Memory B cell (primary cell): ENCODE results near the gene HMGCLL1.

ENCODE experiments used
- ATAC-seq: fragments of 150-1000 bp; cut with Tn5 transposase; 2 replicates; pipeline ENCODE4 v1.10.0; 2021; ENCODE audit warnings: low read depth, mild to moderate bottlenecking, moderate library complexity
- DNase-seq, 2 donors: peaks; one replicate each; pipeline ENCODE4 v3.0.0; 2022; ENCODE audit warnings: low spot score in 2 of 2
- H3K27ac Mint-ChIP-seq: one replicate; pipeline ENCODE4 v1.8.0; 2022; ENCODE audit warnings: mild to moderate bottlenecking, moderate library complexity, mixed read lengths
- H3K27me3 Mint-ChIP-seq: one replicate; pipeline ENCODE4 v1.8.0; 2022; ENCODE audit warnings: mixed read lengths
- H3K36me3 Mint-ChIP-seq: one replicate; pipeline ENCODE4 v1.8.0; 2022; ENCODE audit warnings: mild to moderate bottlenecking, mixed read lengths
- H3K4me1 Mint-ChIP-seq: one replicate; pipeline ENCODE4 v1.8.0; 2022; ENCODE audit warnings: mixed read lengths
- H3K4me3 Mint-ChIP-seq: one replicate; pipeline ENCODE4 v1.8.0; 2022; ENCODE audit warnings: mild to moderate bottlenecking, moderate library complexity, mixed read lengths
- H3K9me3 Mint-ChIP-seq: one replicate; pipeline ENCODE4 v1.8.0; 2022; ENCODE audit warnings: mixed read lengths

HMGCLL1 gene

DNA sequence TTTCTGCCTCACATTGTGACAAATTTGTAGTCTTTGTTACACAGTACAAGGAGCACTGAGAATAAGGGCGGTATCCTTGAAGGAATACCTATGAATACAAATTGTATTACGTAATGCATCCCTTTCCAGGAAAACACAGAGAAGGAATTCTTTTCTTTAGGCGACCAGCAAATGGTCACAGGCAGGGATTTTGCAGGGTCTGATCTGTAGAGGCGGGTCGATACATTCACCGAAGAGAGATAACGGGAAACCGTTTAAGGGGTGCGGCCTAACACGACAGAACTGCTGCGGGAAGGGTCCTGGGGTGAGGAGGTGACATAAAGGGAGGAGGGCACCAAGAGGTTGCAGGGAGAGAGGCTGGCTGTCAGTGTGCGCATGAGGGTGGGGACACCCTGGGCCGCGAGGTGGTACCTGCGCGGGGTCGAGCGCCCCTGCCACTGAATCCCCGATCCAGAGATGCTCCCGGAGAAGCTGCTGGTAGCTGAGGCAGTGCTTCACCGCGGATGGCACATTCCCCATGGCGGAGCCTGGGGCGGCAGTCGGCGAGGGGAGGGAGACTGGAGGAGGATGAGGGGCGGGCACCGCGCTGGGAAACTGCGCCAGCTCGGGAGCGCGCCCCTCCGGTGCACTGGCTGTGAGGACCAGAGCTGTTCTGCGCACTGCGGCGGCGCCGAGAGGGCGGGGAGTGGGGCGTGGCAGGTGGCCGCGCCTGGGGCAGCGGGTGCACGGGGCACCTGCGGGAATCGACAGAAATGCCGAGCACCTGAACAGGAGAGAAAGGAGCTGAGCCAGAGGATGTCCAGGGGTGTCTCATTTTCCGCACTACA, at the start of gene HMGCLL1:
Gene HMGCLL1 (minus strand): TSS at position 656 of the 827 bp plus-strand sequence. CDS start 137 bp downstream, at position 519.
- DNase-seq (no peak), ATAC-seq (no peak)
- Mint-ChIP-seq H3K27me3 (no peaks in the 10 kb centered on the region), H3K36me3 (no peaks in the 10 kb centered on the region), H3K9me3 (peaks cover 12% of the 10 kb centered on the region), H3K27ac (no peak within 1 kb of the TSS), H3K4me3 (no peak within 1 kb of the TSS), H3K4me1 (no peaks in the 10 kb centered on the region)

DNA sequence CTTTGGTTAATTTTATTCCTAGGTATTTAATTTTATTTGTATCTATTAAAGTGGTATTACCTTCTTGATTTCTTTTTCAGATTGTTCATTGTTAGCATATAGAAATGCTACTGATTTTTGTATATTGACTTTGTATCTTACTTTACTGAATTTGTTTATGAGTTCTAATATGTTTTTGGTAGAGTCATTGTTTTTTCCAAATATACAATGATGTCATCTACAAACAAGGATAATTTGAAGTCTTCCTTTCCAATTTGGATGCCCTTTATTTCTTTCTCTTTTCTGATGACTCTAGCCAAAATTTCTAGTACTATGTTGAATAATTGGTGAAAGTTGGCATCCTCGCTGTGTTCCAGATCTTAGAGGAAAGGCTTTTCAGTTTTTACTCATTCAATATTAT, 43.0 kb upstream of the HMGCLL1 start:
- DNase-seq (no peak), ATAC-seq (no peak)
- H3K36me3 Mint-ChIP-seq, result no peaks in the 10 kb centered on the region
- no peak overlapping the region for H3K4me3 Mint-ChIP-seq
- H3K27ac Mint-ChIP-seq, result no peak overlapping the region
- peaks cover 11% of the 10 kb centered on the region for H3K9me3 Mint-ChIP-seq
- H3K27me3 Mint-ChIP-seq, result no peaks in the 10 kb centered on the region
- H3K4me1 Mint-ChIP-seq, result no peaks in the 10 kb centered on the region

DNA sequence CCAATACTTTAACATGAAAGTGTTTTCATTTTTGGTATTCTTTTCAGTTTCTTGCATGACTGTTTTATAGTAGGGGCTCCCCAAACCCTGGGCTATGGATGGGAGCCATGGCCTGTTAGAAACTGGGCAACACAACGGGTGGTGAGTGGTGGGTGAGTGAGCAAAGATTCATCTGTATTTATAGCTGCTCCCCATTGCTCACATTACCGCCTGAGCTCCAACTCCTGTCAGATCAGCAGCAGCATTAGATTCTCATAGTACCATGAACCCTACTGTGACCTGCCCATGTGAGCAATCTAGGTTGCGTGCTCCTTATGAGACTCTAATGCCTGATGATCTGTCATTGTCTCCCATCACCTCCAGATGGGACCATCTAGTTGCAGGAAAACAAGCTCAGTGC, 42.3 kb upstream of the HMGCLL1 start:
- Mint-ChIP-seq H3K27ac (no peak overlapping the region), H3K36me3 (no peaks in the 10 kb centered on the region), H3K9me3 (peaks cover 8% of the 10 kb centered on the region), H3K27me3 (no peaks in the 10 kb centered on the region), H3K4me1 (no peaks in the 10 kb centered on the region), H3K4me3 (no peak overlapping the region)
- ATAC-seq (no peak), DNase-seq (no peak)

DNA sequence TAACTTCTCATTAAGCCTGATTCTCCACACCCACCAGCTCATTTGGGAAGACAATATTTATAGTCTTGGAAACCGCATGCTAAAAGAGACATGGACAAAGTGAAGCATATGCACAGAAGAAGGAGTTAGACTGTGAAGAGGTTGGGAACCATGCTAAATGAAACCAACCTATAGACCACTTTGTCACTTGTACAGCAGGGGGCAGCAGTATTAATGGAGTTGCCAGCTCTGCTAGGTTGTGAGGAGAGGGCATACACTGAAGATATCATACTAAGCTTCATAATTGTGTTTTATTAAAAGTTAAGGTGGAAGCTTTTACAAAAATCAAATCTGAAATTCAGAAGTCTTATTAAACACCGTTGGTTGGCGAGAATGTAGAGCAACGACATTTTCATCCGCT, 38.3 kb upstream of the HMGCLL1 start:
- H3K4me1 Mint-ChIP-seq, result no peaks in the 10 kb centered on the region
- no peaks in the 10 kb centered on the region for H3K27me3 Mint-ChIP-seq
- H3K4me3 Mint-ChIP-seq, result no peak overlapping the region
- H3K9me3 Mint-ChIP-seq, result peaks cover 15% of the 10 kb centered on the region
- ATAC-seq (no peak), DNase-seq (no peak)
- H3K27ac Mint-ChIP-seq, result no peak overlapping the region
- H3K36me3 Mint-ChIP-seq, result no peaks in the 10 kb centered on the region

DNA sequence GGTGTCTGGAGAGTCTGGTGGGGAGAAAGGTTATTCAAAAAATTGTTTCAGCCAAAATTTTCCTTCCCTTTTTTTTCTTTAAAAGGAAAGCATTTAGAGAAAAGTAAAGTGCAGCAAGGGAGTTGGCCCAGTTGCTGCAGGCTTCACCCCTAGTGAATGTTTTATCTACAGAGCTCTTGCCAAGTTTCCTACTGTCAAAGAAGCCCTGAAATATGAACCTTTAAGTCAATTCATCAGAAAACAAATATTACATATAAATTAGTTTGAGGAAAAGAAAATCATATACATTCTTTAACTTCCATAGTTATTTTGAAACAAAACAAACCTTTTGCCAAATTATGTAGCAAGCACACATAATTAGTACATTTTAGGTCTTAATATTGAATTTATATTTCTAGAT, 25.0 kb upstream of the HMGCLL1 start:
- Mint-ChIP-seq H3K4me3 (no peak overlapping the region), H3K4me1 (no peaks in the 10 kb centered on the region), H3K9me3 (peaks cover 1% of the 10 kb centered on the region), H3K27me3 (no peaks in the 10 kb centered on the region), H3K36me3 (no peaks in the 10 kb centered on the region), H3K27ac (no peak overlapping the region)
- ATAC-seq, result no peak
- DNase-seq, result no peak

DNA sequence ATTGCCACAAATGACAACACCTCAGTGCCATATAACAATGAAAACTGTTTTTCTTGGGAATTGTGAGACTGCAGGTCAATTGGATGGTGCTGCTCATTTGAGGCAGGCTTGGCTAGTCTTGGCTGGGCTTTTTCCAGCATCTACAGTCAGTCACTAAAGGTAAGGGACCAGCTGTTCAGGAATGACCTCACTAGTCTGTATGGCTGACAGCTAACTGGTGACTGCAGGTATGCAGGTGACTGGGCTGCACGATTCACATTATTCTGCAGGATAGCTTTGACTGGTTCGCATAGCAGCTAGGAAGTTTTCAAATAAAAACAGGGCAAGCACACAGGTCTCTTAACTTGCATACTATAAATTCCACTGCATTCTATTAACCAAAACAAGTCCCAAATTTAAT, 22.1 kb upstream of the HMGCLL1 start:
- H3K4me1 Mint-ChIP-seq, result no peaks in the 10 kb centered on the region
- H3K36me3 Mint-ChIP-seq, result no peaks in the 10 kb centered on the region
- DNase-seq (no peak), ATAC-seq (no peak)
- no peaks in the 10 kb centered on the region for H3K9me3 Mint-ChIP-seq
- H3K27me3 Mint-ChIP-seq, result no peaks in the 10 kb centered on the region
- H3K4me3 Mint-ChIP-seq, result no peak overlapping the region
- no peak overlapping the region for H3K27ac Mint-ChIP-seq

DNA sequence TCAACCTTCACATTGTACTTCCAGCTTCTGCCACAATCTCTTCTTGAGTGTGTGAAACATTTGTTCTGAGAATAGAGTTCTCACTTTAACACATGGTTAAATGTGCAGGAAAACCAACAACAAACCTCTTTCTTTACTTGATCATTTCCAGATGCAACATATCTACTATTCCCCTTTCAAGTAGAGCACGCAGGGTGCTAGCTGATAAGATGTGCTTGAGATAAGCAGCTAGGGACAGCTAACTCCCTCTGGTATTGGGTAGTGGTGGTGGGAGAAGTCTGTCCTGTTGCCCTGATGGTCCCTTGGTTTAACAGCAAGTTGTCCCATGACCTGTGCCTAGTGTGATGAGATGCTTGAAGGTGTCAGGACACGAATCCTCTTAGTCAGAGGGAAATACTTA, 15.4 kb upstream of the HMGCLL1 start:
- no peak for ATAC-seq
- Mint-ChIP-seq H3K27ac (no peak overlapping the region), H3K4me3 (no peak overlapping the region), H3K36me3 (no peaks in the 10 kb centered on the region), H3K9me3 (peaks cover 2% of the 10 kb centered on the region), H3K4me1 (no peaks in the 10 kb centered on the region), H3K27me3 (no peaks in the 10 kb centered on the region)
- DNase-seq, result no peak

DNA sequence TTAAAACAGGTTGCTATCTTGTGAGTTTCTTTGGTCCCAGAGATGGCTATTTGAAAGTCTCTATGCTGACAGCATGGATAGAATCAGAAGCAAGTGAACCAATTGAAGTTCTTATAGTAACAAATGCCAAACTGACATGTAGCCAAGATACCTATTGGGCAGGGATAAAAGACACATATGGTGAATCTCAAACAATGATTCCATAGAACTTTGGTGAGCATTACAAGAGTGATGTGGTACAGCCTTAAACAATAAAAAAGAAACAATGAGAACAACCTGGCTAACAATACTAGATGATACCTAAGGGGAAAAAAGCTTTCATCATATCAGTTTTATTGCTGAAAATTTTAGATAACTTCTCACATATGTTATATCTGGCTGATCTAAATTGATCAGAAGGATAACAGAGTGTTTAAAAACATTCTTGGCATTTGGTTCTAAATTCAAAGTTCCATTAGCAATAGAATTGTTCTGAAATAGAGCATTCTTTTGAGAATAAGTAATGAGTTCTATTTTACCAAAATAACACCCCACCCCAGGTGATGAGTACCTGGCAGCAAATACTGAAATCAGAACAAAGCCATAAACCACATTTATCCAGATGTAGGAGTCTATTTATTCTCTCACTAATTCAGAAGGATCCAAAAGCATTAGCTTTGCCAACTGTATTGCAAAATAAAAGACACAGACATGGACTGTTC, 5.8 kb upstream of the HMGCLL1 start:
- Mint-ChIP-seq H3K36me3 (no peaks in the 10 kb centered on the region), H3K9me3 (peaks cover 15% of the 10 kb centered on the region), H3K27me3 (no peaks in the 10 kb centered on the region), H3K27ac (no peak overlapping the region), H3K4me1 (no peaks in the 10 kb centered on the region), H3K4me3 (no peak overlapping the region)
- ATAC-seq (no peak), DNase-seq (no peak)

DNA sequence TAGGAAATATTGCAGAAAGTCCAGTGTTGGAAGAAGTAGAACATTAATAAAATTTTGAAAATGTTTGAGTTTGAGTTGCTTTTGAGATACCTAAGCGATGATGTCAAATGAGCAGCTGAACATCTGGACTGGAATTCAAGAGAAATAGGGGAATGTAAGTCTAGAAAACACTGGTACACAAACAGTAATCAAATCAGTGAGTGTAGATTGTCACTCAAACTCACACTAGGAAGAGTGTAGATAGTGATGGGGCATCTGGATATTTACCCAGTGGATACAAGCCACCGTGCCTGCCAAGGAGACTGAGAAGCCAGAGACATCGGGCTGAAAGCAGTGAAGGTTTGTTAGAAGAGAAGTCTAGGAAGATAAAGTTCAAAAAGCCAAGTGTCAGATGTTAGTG, 2.2 kb downstream of the HMGCLL1 start:
- DNase-seq, result no peak
- ATAC-seq, result no peak
- Mint-ChIP-seq H3K27me3 (no peaks in the 10 kb centered on the region), H3K27ac (no peak overlapping the region), H3K36me3 (no peaks in the 10 kb centered on the region), H3K4me1 (no peaks in the 10 kb centered on the region), H3K4me3 (no peak overlapping the region), H3K9me3 (peaks cover 18% of the 10 kb centered on the region)

DNA sequence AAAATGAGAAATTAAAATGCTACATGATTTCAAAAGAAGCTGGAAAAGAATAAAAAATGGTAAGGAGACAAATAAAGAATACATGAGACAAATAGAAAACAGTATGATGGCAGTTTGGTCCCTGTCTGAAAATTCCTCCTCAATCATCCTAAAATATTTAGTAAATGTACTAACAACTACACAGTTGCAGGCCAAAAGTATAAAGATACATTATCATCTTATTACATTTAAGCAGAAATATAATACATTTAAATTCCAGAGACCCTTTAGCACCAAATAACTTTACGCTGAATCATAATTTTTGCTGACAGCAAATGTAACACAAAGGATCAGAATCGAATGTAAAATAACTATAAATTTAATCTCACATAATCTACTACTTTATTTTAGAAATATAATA, 4.4 kb downstream of the HMGCLL1 start:
- no peak for DNase-seq
- no peak for ATAC-seq
- Mint-ChIP-seq H3K36me3 (no peaks in the 10 kb centered on the region), H3K27me3 (no peaks in the 10 kb centered on the region), H3K27ac (no peak overlapping the region), H3K4me3 (no peak overlapping the region), H3K4me1 (no peaks in the 10 kb centered on the region), H3K9me3 (peaks cover 21% of the 10 kb centered on the region)

DNA sequence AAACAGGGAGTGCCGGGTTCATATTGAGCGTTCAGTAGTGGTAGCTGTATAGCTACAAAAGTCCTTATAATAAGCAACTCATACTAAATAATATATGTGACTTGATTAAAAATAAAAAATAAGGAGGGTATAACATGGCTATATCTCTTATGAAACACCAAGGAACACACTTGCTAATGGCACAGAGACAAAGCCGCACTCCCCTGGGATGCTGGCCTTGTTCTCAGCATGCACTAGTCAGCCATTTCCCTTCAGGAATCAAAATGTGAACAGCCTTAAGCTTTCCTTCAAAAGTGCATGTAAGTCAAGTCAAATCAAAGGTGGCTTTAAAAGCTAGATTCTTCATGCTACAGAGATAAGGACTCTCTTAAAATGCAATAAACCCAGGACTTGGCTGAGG, 9.4 kb downstream of the HMGCLL1 start:
- DNase-seq (no peak), ATAC-seq (no peak)
- Mint-ChIP-seq H3K4me1 (no peaks in the 10 kb centered on the region), H3K27ac (no peak overlapping the region), H3K9me3 (peaks cover 15% of the 10 kb centered on the region), H3K4me3 (no peak overlapping the region), H3K36me3 (no peaks in the 10 kb centered on the region), H3K27me3 (no peaks in the 10 kb centered on the region)

DNA sequence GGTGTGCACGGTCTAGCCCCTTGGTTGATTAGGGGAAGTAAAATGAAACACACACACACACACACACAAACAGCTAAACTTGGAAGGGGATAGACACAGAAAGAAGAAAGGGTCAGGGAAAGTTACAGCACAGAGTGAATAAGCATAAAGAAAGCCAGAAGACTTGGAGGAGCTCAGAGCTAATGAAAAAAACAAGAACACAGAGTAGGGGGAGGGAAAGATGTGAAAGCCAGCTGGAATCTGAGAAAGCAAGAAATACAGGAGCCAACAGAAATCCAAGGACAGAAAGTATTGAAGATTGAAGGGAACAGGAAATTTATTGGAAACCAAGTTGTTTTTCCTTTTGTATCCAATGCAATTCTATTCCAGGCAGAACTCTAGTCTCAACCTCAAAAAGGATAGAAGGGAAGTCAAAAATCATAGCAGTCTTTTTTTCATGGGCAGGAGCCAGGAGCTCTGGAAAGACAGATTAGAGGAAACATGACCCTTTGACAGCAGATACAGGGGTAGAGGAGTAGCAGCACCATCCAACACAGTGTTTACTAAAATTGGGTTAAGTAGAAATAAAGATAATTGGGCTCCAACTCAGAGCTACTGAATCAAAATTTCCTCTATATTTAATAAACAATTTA, 10.1 kb downstream of the HMGCLL1 start:
- Mint-ChIP-seq H3K36me3 (no peaks in the 10 kb centered on the region), H3K4me1 (no peaks in the 10 kb centered on the region), H3K27me3 (no peaks in the 10 kb centered on the region), H3K4me3 (no peak overlapping the region), H3K27ac (no peak overlapping the region), H3K9me3 (peaks cover 12% of the 10 kb centered on the region)
- ATAC-seq (no peak), DNase-seq (no peak)

DNA sequence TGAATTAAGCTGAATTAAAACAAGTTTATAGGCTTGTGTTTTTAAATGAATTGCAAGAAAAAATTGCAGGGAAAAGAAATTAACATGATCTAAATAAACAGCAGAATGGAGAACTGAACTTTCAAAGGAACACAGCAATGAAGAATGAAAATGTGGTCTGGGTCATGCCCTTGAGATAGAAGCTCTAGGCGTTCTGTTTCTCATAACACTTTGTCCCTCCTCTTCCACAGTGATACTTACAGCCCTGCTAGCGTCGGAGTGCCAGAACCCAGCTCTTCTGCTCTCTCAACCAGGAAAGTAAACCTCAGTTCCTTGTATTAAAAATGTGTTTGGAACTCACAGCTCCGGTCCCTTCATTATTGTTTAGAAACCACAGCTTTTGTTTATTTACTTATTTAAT, 11.4 kb downstream of the HMGCLL1 start:
- Mint-ChIP-seq H3K9me3 (peaks cover 8% of the 10 kb centered on the region), H3K36me3 (no peaks in the 10 kb centered on the region), H3K27me3 (no peaks in the 10 kb centered on the region), H3K4me3 (no peak overlapping the region), H3K27ac (no peak overlapping the region), H3K4me1 (no peaks in the 10 kb centered on the region)
- DNase-seq, result no peak
- ATAC-seq, result no peak

DNA sequence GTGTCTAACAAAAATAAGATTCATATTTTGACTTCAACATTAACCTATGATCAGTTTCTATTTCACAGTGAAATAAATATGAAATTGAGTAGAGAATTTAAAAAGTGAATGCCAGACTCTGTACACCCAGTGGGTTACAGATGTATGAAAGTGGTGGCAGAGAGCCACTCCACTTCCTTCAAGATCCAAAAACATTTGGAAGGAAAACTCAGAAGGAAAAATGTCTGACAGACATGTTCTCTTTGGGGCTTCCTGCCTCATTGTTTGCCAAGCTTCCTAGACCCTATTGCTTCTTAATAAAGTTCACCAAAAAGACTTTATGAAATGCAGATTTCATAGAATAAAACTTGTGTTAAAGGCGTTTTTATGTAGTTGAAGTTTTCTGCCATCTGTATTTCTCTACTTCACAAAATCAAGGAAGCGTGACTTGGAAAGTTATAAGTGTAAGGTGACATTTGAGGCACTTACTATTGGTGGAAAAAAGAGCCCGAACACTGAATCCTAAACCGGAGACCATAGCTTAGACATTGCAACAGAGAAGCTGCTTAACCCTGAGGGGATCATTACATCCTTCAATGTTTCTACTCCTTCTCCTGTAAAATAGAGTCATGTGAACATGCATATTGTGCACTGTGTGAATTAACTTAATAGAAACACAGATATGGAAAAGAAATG, 12.8 kb downstream of the HMGCLL1 start:
- H3K27ac Mint-ChIP-seq, result no peak overlapping the region
- no peaks in the 10 kb centered on the region for H3K4me1 Mint-ChIP-seq
- H3K27me3 Mint-ChIP-seq, result no peaks in the 10 kb centered on the region
- H3K9me3 Mint-ChIP-seq, result peaks cover 6% of the 10 kb centered on the region
- H3K4me3 Mint-ChIP-seq, result no peak overlapping the region
- DNase-seq, result no peak
- ATAC-seq, result no peak
- no peaks in the 10 kb centered on the region for H3K36me3 Mint-ChIP-seq
